HEK293 (cell line): ENCODE data around the gene PDE10A.

Source experiments
- CTCF ChIA-PET: fragments of 350-600 bp; formaldehyde crosslinking; extraction: SDS; loops from one replicate; lab custom pipeline; 2021; ENCODE audit warnings: antibody characterized with exemption; lab: Yijun Ruan, JAX
- POLR2A ChIA-PET: fragments of 300-600 bp; formaldehyde crosslinking; extraction: SDS; loops from one replicate; lab custom pipeline; 2020; ENCODE audit warnings: antibody characterized with exemption, inconsistent platforms; lab: Yijun Ruan, JAX
- H3K27ac ChIP-seq: fragments of 200-500 bp; sonication (Bioruptor generic); 2 replicates; pipeline ENCODE4 v1.5.1; 2014; ENCODE audit warnings: low read depth, low read length, control low read depth, inconsistent platforms; ENCODE audit errors: extremely low read depth
- H3K36me3 ChIP-seq, 2 experiments: fragments of 200-500 bp in 1 of 2; sonication (Bioruptor generic) in 1 of 2; 1 replicate in 1 of 2; 2 replicates in 1 of 2; pipeline ENCODE4 v1.5.1; 2014 to 2017; ENCODE audit warnings: inconsistent platforms in 2 of 2, low read length in 2 of 2; ENCODE audit not compliant: control insufficient read depth in 2 of 2, insufficient read depth in 1 of 2
- H3K4me1 ChIP-seq: fragments of 200-500 bp; sonication (Bioruptor generic); 2 replicates; pipeline ENCODE4 v1.5.1; 2014; ENCODE audit warnings: mild to moderate bottlenecking, low read length, inconsistent platforms; ENCODE audit not compliant: control insufficient read depth, insufficient read depth
- H3K4me3 ChIP-seq: 2 replicates; pipeline ENCODE4 v1.5.1; 2011; ENCODE audit warnings: low read depth, mild to moderate bottlenecking, control low read depth, low read length, moderate library complexity
- H3K9me3 ChIP-seq: fragments of 200-500 bp; sonication (Bioruptor generic); 2 replicates; pipeline ENCODE4 v1.5.1; 2014; ENCODE audit warnings: low read depth, low read length, inconsistent platforms; ENCODE audit not compliant: control insufficient read depth, insufficient read depth
- GLIS1 ChIP-seq: fragments of 450-650 bp; formaldehyde crosslinking; IDR thresholded peaks from 2 replicates; pipeline ENCODE4 v1.5.1; 2016; ENCODE audit warnings: missing biosample characterization, missing genetic modification characterization
- KLF8 ChIP-seq: fragments of 450-650 bp; formaldehyde crosslinking; IDR thresholded peaks from 2 replicates; pipeline ENCODE4 v1.5.1; 2016; ENCODE audit warnings: missing biosample characterization, missing genetic modification characterization
- MYNN ChIP-seq: fragments of 450-650 bp; formaldehyde crosslinking; IDR thresholded peaks from 2 replicates; pipeline ENCODE4 v1.5.1; 2016; ENCODE audit warnings: missing biosample characterization, missing genetic modification characterization, borderline replicate concordance
- REPIN1 ChIP-seq: fragments of 450-650 bp; formaldehyde crosslinking; IDR thresholded peaks from 2 replicates; pipeline ENCODE4 v1.5.1; 2017; ENCODE audit warnings: missing biosample characterization, missing genetic modification characterization, low read depth
- REST ChIP-seq: fragments of 450-650 bp; formaldehyde crosslinking; IDR thresholded peaks from 2 replicates; pipeline ENCODE4 v1.5.1; 2016; ENCODE audit warnings: missing biosample characterization, missing genetic modification characterization
- SALL2 ChIP-seq: fragments of 450-650 bp; formaldehyde crosslinking; IDR thresholded peaks from 2 replicates; pipeline ENCODE4 v1.5.0; 2017; ENCODE audit warnings: missing biosample characterization, mild to moderate bottlenecking, missing genetic modification characterization, borderline replicate concordance
- SCRT2 ChIP-seq: fragments of 450-650 bp; formaldehyde crosslinking; IDR thresholded peaks from 2 replicates; pipeline ENCODE4 v1.5.1; 2016; ENCODE audit warnings: missing biosample characterization, missing genetic modification characterization
- SETDB1 ChIP-seq: IDR thresholded peaks from one replicate; pipeline ENCODE4 v1.6.1; 2017; ENCODE audit warnings: mild to moderate bottlenecking, low read length, moderate library complexity, mixed read lengths; ENCODE audit not compliant: insufficient read length
- TRIM28 ChIP-seq: IDR thresholded peaks from 2 replicates; pipeline ENCODE4 v1.6.1; 2011; ENCODE audit warnings: low read length, control low read depth, borderline replicate concordance
- ZBTB10 ChIP-seq: fragments of 450-650 bp; formaldehyde crosslinking; IDR thresholded peaks from 2 replicates; pipeline ENCODE4 v1.5.1; 2016; ENCODE audit warnings: missing biosample characterization, missing genetic modification characterization
- ZBTB20 ChIP-seq: fragments of 450-650 bp; formaldehyde crosslinking; IDR thresholded peaks from 2 replicates; pipeline ENCODE4 v1.5.1; 2016; ENCODE audit warnings: missing biosample characterization, missing genetic modification characterization
- ZBTB44 ChIP-seq: fragments of 450-650 bp; IDR thresholded peaks from 2 replicates; pipeline ENCODE4 v1.5.1; 2018; ENCODE audit warnings: missing biosample characterization, mild to moderate bottlenecking, missing genetic modification characterization
- ZNF121 ChIP-seq: fragments of 450-650 bp; formaldehyde crosslinking; IDR thresholded peaks from 2 replicates; pipeline ENCODE4 v1.5.1; 2016; ENCODE audit warnings: missing biosample characterization, missing genetic modification characterization
- ZNF132 ChIP-seq: fragments of 450-650 bp; formaldehyde crosslinking; IDR thresholded peaks from 2 replicates; pipeline ENCODE4 v1.5.1; 2017; ENCODE audit warnings: missing biosample characterization, missing genetic modification characterization, borderline replicate concordance
- ZNF239 ChIP-seq: fragments of 450-650 bp; formaldehyde crosslinking; IDR thresholded peaks from 2 replicates; pipeline ENCODE4 v1.5.1; 2016; ENCODE audit warnings: missing biosample characterization, missing genetic modification characterization
- ZNF350 ChIP-seq: fragments of 450-650 bp; formaldehyde crosslinking; IDR thresholded peaks from 2 replicates; pipeline ENCODE4 v1.5.0; 2017; ENCODE audit warnings: missing biosample characterization, mild to moderate bottlenecking, missing genetic modification characterization
- ZNF423 ChIP-seq: fragments of 450-650 bp; formaldehyde crosslinking; IDR thresholded peaks from 2 replicates; pipeline ENCODE4 v1.5.1; 2016; ENCODE audit warnings: missing biosample characterization, missing genetic modification characterization
- ZNF426 ChIP-seq: fragments of 450-650 bp; formaldehyde crosslinking; IDR thresholded peaks from 2 replicates; pipeline ENCODE4 v1.5.1; 2017; ENCODE audit warnings: missing biosample characterization, missing genetic modification characterization, mild to moderate bottlenecking, inconsistent platforms, moderate library complexity
- ZNF529 ChIP-seq: fragments of 450-650 bp; formaldehyde crosslinking; IDR thresholded peaks from 2 replicates; pipeline ENCODE4 v1.5.1; 2017; ENCODE audit warnings: missing genetic modification characterization, missing biosample characterization; ENCODE audit not compliant: insufficient replicate concordance
- ZNF544 ChIP-seq: fragments of 450-650 bp; formaldehyde crosslinking; IDR thresholded peaks from 2 replicates; pipeline ENCODE4 v1.5.0; 2017; ENCODE audit warnings: missing biosample characterization, missing genetic modification characterization
- ZNF555 ChIP-seq: fragments of 450-650 bp; formaldehyde crosslinking; conservative IDR thresholded peaks from 2 replicates; pipeline ENCODE4 v1.5.1; 2017; ENCODE audit warnings: missing biosample characterization, mild to moderate bottlenecking, missing genetic modification characterization, inconsistent platforms
- ZNF639 ChIP-seq: fragments of 450-650 bp; formaldehyde crosslinking; IDR thresholded peaks from 2 replicates; pipeline ENCODE4 v1.5.1; 2016; ENCODE audit warnings: missing biosample characterization, missing genetic modification characterization
- ZNF768 ChIP-seq: fragments of 450-650 bp; formaldehyde crosslinking; IDR thresholded peaks from 2 replicates; pipeline ENCODE4 v1.5.1; 2018; ENCODE audit warnings: missing biosample characterization, mild to moderate bottlenecking, missing genetic modification characterization
- ZSCAN18 ChIP-seq: fragments of 450-650 bp; formaldehyde crosslinking; IDR thresholded peaks from 2 replicates; pipeline ENCODE4 v1.5.1; 2016; ENCODE audit warnings: missing biosample characterization, missing genetic modification characterization
- ZXDB ChIP-seq: fragments of 450-650 bp; formaldehyde crosslinking; IDR thresholded peaks from 2 replicates; pipeline ENCODE4 v1.5.1; 2016; ENCODE audit warnings: missing biosample characterization, missing genetic modification characterization

The PDE10A gene

GRCh38 chr6:165586706-165587105 is 76.3 kb downstream of the PDE10A start (continued):
- TF ChIP-seq ZBTB10 (tag by site-specific recombination) (no peak), ZNF121 (tag by site-specific recombination) (no peak), ZXDB (tag by site-specific recombination) (no peak), REST (tag by site-specific recombination) (no peak)
- TF ChIP-seq, all 188 proteins: peak for 0

- no peaks in the 10 kb centered on the region for H3K36me3 ChIP-seq
- H3K4me1 ChIP-seq: no peaks in the 10 kb centered on the region
- H3K9me3 ChIP-seq: no peaks in the 10 kb centered on the region
- no peak overlapping the region for H3K4me3 ChIP-seq
- no peak for TF ChIP-seq ZNF239 (tag by site-specific recombination)
- no peak for TF ChIP-seq SETDB1
- TF ChIP-seq ZNF555 (tag by site-specific recombination): no peak
- no peak for TF ChIP-seq ZBTB44 (tag by site-specific recombination)
- no peak for TF ChIP-seq ZNF529 (tag by site-specific recombination)
- no peak for TF ChIP-seq REPIN1 (tag by site-specific recombination)
- no peak for TF ChIP-seq SALL2 (tag by site-specific recombination)
- no peak for TF ChIP-seq SCRT2
- TF ChIP-seq ZNF426: no peak
- ChIA-PET CTCF (no interaction called here), POLR2A (no interaction called here)
- no peak overlapping the region for H3K27ac ChIP-seq
Observed at GRCh38 chr6:165585060-165585459, 78.0 kb downstream of the PDE10A start.

- POLR2A ChIA-PET: no interaction called here
- H3K36me3 ChIP-seq: no peaks in the 10 kb centered on the region
- CTCF ChIA-PET: no interaction called here
- no peak overlapping the region for H3K27ac ChIP-seq
- no peaks in the 10 kb centered on the region for H3K4me1 ChIP-seq
- no peak overlapping the region for H3K4me3 ChIP-seq
- H3K9me3 ChIP-seq: no peaks in the 10 kb centered on the region
- TF ChIP-seq ZNF544 (tag by site-specific recombination) (no peak), KLF8 (no peak), ZNF132 (tag by site-specific recombination) (no peak), ZBTB20 (tag by site-specific recombination) (no peak), MYNN (tag by site-specific recombination) (no peak), ZSCAN18 (tag by site-specific recombination) (no peak), GLIS1 (tag by site-specific recombination) (no peak), TRIM28 (no peak), ZNF768 (tag by site-specific recombination) (no peak), ZNF423 (tag by site-specific recombination) (no peak), ZNF639 (no peak), ZNF350 (no peak)
Observed at GRCh38 chr6:165584541-165584940, 78.5 kb downstream of the PDE10A start.
